Endothelial cell of umbilical vein (primary cell): ENCODE measurements around the gene UCN3. TPM values are rescaled to one million over a fixed set of nuclear protein-coding genes. Genes with fewer than 3 reads are reported as not detected.

Experiments
- BruUV-seq: library from RNA; stranded (reverse); fragments of 400-500 nt; replicated peaks from 2 replicates; lab custom pipeline; 2021; lab: Mats Ljungman, UMichigan
- CTCF ChIA-PET: fragments of 300-600, 350-600 bp; sonication (Branson Sonifier 250); formaldehyde crosslinking; loops from one replicate; lab custom pipeline; 2021; ENCODE audit warnings: antibody characterized with exemption, inconsistent platforms; lab: Charles Lee
- POLR2A ChIA-PET: fragments of 300-600, 350-600 bp; sonication (Branson Sonifier 250); formaldehyde crosslinking; loops from one replicate; lab custom pipeline; 2021; ENCODE audit warnings: antibody characterized with exemption, inconsistent platforms; lab: Charles Lee
- DNase-seq: peaks from one replicate; pipeline ENCODE4 v3.0.0-alpha.2; 2011; ENCODE audit warnings: low read depth, low spot score
- FAIRE-seq: peaks from 2 replicates; lab custom pipeline; 2011; peaks lifted over from hg19 to GRCh38; lab: Jason Lieb, UNC
- H2AFZ ChIP-seq: 2 replicates; pipeline ENCODE4 v1.6.0; 2012; ENCODE audit warnings: low read depth, low read length, control low read depth, inconsistent platforms
- H3K27ac ChIP-seq: 2 replicates; pipeline ENCODE4 v1.5.1; 2011; ENCODE audit warnings: low read depth, mild to moderate bottlenecking, control low read depth, low read length, moderate library complexity; ENCODE audit not compliant: insufficient read depth
- H3K27me3 ChIP-seq, 2 experiments: 2 replicates each; pipeline versions ENCODE4 v1.6.0 to v1.6.1; 2011; ENCODE audit warnings: low read length in 2 of 2, mixed read lengths in 1 of 2; ENCODE audit not compliant: control insufficient read depth in 2 of 2, insufficient read depth in 2 of 2
- H3K36me3 ChIP-seq, 2 experiments: 2 replicates in 1 of 2; 3 replicates in 1 of 2; pipeline ENCODE4 v1.5.1; 2011; ENCODE audit warnings: low read length in 2 of 2, mild to moderate bottlenecking in 1 of 2, moderate library complexity in 1 of 2; ENCODE audit not compliant: control insufficient read depth in 2 of 2, insufficient read depth in 2 of 2; ENCODE audit errors: extremely low read depth in 1 of 2
- H3K4me1 ChIP-seq: 3 replicates; pipeline ENCODE4 v1.5.1; 2011; ENCODE audit warnings: mild to moderate bottlenecking, low read length; ENCODE audit not compliant: control insufficient read depth, insufficient read depth; ENCODE audit errors: extremely low read depth
- H3K4me2 ChIP-seq: 2 replicates; pipeline ENCODE4 v1.6.1; 2011; ENCODE audit warnings: low read length, control low read depth, mixed read lengths; ENCODE audit not compliant: insufficient read depth
- H3K4me3 ChIP-seq, 3 experiments: fragments of 200-600 bp in 1 of 3; sonication (generic), shearing (Covaris generic) in 1 of 3; replicated peaks in 1 of 3; 2 replicates each; pipeline ENCODE4 v1.5.1; 2011 to 2016; ENCODE audit warnings: control low read depth in 3 of 3, low read length in 3 of 3, mild to moderate bottlenecking in 2 of 3, inconsistent platforms in 1 of 3, low read depth in 1 of 3, moderate library complexity in 1 of 3; ENCODE audit not compliant: insufficient read depth in 1 of 3
- H3K79me2 ChIP-seq: 2 replicates; pipeline ENCODE4 v1.6.0; 2012; ENCODE audit warnings: low read length, inconsistent platforms; ENCODE audit not compliant: control insufficient read depth, insufficient read depth
- H3K9ac ChIP-seq: replicated peaks from 2 replicates; pipeline ENCODE3; 2011; ENCODE audit warnings: low read length, control low read depth; ENCODE audit not compliant: insufficient read depth; ENCODE audit errors: extremely low read depth
- H3K9me1 ChIP-seq: replicated peaks from 3 replicates; pipeline ENCODE4 v1.6.0; 2011; ENCODE audit warnings: mild to moderate bottlenecking, low read length; ENCODE audit not compliant: control insufficient read depth, insufficient read depth; ENCODE audit errors: extremely low read depth
- H3K9me3 ChIP-seq: replicated peaks from 2 replicates; pipeline ENCODE4 v1.5.1; 2012; ENCODE audit warnings: low read length, inconsistent platforms; ENCODE audit not compliant: control insufficient read depth, insufficient read depth
- H4K20me1 ChIP-seq: replicated peaks from 2 replicates; pipeline ENCODE3; 2011; ENCODE audit warnings: mild to moderate bottlenecking, low read length; ENCODE audit not compliant: control insufficient read depth, insufficient read depth; ENCODE audit errors: extremely low read depth
- EZH2 ChIP-seq: IDR thresholded peaks from 2 replicates; pipeline ENCODE4 v1.6.1; 2012; ENCODE audit warnings: borderline replicate concordance, low read depth, mild to moderate bottlenecking, moderate library complexity, low read length, inconsistent platforms; ENCODE audit not compliant: severe bottlenecking
- FOS ChIP-seq: IDR thresholded peaks from 2 replicates; pipeline ENCODE4 v1.6.1; 2011; ENCODE audit warnings: mild to moderate bottlenecking, low read length, moderate library complexity, borderline replicate concordance; ENCODE audit not compliant: insufficient read depth
- GATA2 ChIP-seq: IDR thresholded peaks from 2 replicates; pipeline ENCODE4 v1.7.0; 2011; ENCODE audit warnings: low read depth, mild to moderate bottlenecking, moderate library complexity, mixed read lengths, low read length; ENCODE audit not compliant: insufficient read length, insufficient read depth
- JUN ChIP-seq: IDR thresholded peaks from 2 replicates; pipeline ENCODE4 v1.6.1; 2011; ENCODE audit warnings: borderline replicate concordance, low read depth; ENCODE audit not compliant: insufficient read length, insufficient read depth
- MYC ChIP-seq: IDR thresholded peaks from one replicate; pipeline ENCODE4 v1.6.1; 2011; ENCODE audit warnings: mild to moderate bottlenecking, low read depth, low read length
- POLR2A ChIP-seq: IDR thresholded peaks from 2 replicates; pipeline ENCODE4 v1.6.1; 2012; ENCODE audit warnings: low read depth, mild to moderate bottlenecking, control low read depth, low read length
- POLR2AphosphoS5 ChIP-seq: IDR thresholded peaks from 2 replicates; pipeline ENCODE4 v1.6.1; 2012; ENCODE audit warnings: low read depth, mild to moderate bottlenecking, control low read depth, low read length, moderate library complexity; ENCODE audit not compliant: insufficient read depth
- dilution Hi-C: fragments of 300-500 bp; cut with MboI; formaldehyde crosslinking; loops from one replicate; pipeline ENCODE4 v1.15.0; 2019; ENCODE audit warnings: low sequenced_read_pairs; ENCODE audit not compliant: extremely low pct_ligation_motif_present
- intact Hi-C: fragments of 100-400 bp; cut with micrococcal nuclease; formaldehyde crosslinking; loops from one replicate; pipeline ENCODE4 v1.10.0; 2022
- polyA plus RNA-seq, 4 experiments: library from polyadenylated mRNA; depleted of rRNA in 3 of 4; stranded (reverse) in 3 of 4; unstranded in 1 of 4; fragments of >200 nt; gene quantifications; 2 replicates each; pipeline versions ENCODE4 v1.2.1 to v1.2.3, GENCODE V29; 2011 to 2012; ENCODE audit warnings: missing spikeins in 1 of 4
- total RNA-seq: library from RNA; stranded (reverse); gene quantifications from 2 replicates; pipeline ENCODE4 v1.2.3, GENCODE V29; 2021
- TF ChIP-seq, protein P1 (sequence below): IDR thresholded peaks from 2 replicates; pipeline ENCODE4 v1.6.1; 2011; ENCODE audit not compliant: insufficient read depth, insufficient read length
- TF ChIP-seq, protein P2 (sequence below), 2 donors: IDR thresholded peaks; 1 replicate in 1 of 2; 2 replicates in 1 of 2; pipeline ENCODE4 v1.5.1; 2011; ENCODE audit warnings: low read length in 2 of 2, mild to moderate bottlenecking in 2 of 2, moderate library complexity in 2 of 2, control low read depth in 1 of 2, inconsistent platforms in 1 of 2, low read depth in 1 of 2; ENCODE audit not compliant: insufficient read depth in 1 of 2; ENCODE audit errors: extremely low read depth in 1 of 2

The UCN3 gene
- total and polyA plus RNA-seq, 2 donors (not counting 3 experiments of a cell fraction or from before 2014, with no cell fraction given): not detected

DNA sequence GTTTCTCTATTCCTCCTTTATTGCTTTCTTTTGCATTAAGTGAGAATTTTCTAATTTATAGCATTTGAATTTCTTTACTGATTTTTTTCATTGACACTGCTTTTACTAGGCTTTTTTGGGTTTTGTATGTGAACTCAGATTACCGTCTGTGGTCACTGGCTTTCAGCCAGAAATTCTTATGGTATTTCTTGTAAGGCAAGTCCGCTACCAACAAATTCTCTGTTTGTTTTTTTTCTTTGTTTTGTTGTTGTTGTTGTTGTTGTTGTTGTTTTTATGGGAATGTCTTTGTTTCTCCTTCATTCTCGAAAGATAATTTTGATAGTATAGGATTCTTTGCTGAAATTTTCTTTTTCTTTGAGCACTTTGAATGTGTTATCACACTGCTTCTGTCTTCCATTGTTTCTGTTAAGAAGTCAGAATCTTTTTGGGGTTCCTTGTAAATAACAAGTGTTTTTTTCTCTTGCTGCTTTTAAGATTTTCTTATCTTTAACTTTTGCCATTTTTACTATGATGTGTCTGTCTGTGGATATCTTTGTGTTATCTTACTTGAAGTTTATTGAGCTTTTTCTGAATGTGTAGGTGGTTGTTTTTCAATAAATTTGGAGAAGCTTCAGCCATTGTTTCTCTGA, 54.8 kb downstream of the UCN3 start:
- H3K9me3 ChIP-seq: no peaks in the 10 kb centered on the region
- dilution Hi-C loops: no loop called here
- CTCF ChIA-PET: no interaction called here

More for the DNA sequence above, 54.8 kb downstream of the UCN3 start:
- FAIRE-seq (no peak), DNase-seq (no peak)
- H3K4me1 ChIP-seq: peaks cover 3% of the 10 kb centered on the region
- TF ChIP-seq FOS: no peak
- TF ChIP-seq POLR2A: no peak
- TF ChIP-seq, protein P1, sequence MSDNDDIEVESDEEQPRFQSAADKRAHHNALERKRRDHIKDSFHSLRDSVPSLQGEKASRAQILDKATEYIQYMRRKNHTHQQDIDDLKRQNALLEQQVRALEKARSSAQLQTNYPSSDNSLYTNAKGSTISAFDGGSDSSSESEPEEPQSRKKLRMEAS: no peak
- no peak for TF ChIP-seq EZH2
- no peak for TF ChIP-seq MYC
- TF ChIP-seq, protein P2, sequence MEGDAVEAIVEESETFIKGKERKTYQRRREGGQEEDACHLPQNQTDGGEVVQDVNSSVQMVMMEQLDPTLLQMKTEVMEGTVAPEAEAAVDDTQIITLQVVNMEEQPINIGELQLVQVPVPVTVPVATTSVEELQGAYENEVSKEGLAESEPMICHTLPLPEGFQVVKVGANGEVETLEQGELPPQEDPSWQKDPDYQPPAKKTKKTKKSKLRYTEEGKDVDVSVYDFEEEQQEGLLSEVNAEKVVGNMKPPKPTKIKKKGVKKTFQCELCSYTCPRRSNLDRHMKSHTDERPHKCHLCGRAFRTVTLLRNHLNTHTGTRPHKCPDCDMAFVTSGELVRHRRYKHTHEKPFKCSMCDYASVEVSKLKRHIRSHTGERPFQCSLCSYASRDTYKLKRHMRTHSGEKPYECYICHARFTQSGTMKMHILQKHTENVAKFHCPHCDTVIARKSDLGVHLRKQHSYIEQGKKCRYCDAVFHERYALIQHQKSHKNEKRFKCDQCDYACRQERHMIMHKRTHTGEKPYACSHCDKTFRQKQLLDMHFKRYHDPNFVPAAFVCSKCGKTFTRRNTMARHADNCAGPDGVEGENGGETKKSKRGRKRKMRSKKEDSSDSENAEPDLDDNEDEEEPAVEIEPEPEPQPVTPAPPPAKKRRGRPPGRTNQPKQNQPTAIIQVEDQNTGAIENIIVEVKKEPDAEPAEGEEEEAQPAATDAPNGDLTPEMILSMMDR (IDR thresholded peaks at IDR 0.05; ENCODE audit: extremely low read depth in 1 of 2, insufficient read depth in 1 of 2, low read depth in 1 of 2, low read length in 2 of 2): no peak
- TF ChIP-seq GATA2: no peak
- no peak for TF ChIP-seq JUN
- no peak for TF ChIP-seq POLR2AphosphoS5
- H3K9me1 ChIP-seq: no peaks in the 10 kb centered on the region
- H3K9ac ChIP-seq: no peak overlapping the region
- no peaks in the 10 kb centered on the region for H3K36me3 ChIP-seq
- peaks cover 99% of the 10 kb centered on the region for H3K79me2 ChIP-seq
- intact Hi-C loops: no loop called here
- H3K4me3 ChIP-seq: no peak overlapping the region
- no peak overlapping the region for H2AFZ ChIP-seq
- POLR2A ChIA-PET: no interaction called here
- no TSS peak for BruUV-seq
- H3K27me3 ChIP-seq: no peaks in the 10 kb centered on the region
- H4K20me1 ChIP-seq: peaks cover 2% of the 10 kb centered on the region
- no peak overlapping the region for H3K27ac ChIP-seq
- H3K4me2 ChIP-seq: no peak overlapping the region
